Ecto neural progenitor cell (in vitro differentiated cells): ENCODE data around the gene ENPP3.

ENCODE experiments used
- DNase-seq: peaks from one replicate; pipeline ENCODE4 v3.0.0-alpha.2; 2018; ENCODE audit warnings: low spot score

The ENPP3 gene

GRCh38 chr6:131636880-131637792 lies at the start of gene ENPP3:
TSS of gene ENPP3 (plus strand) at chr6:131637302. CDS start at chr6:131637385, 83 bp downstream.
- no peak for DNase-seq

GRCh38 chr6:131587909-131588308 lies 49.2 kb upstream of the ENPP3 start:
- no peak for DNase-seq

- no peak for DNase-seq
Observed at GRCh38 chr6:131588643-131589042, 48.5 kb upstream of the ENPP3 start.

GRCh38 chr6:131592935-131593334 lies 44.2 kb upstream of the ENPP3 start:
- no peak for DNase-seq

- DNase-seq = no peak
Observed at GRCh38 chr6:131594074-131594473, 43.0 kb upstream of the ENPP3 start.

GRCh38 chr6:131597446-131597845 lies 39.7 kb upstream of the ENPP3 start:
- DNase-seq = no peak

- DNase-seq = no peak
Observed at GRCh38 chr6:131600716-131601115, 36.4 kb upstream of the ENPP3 start.

GRCh38 chr6:131602781-131603312 lies 34.3 kb upstream of the ENPP3 start:
- no peak for DNase-seq

GRCh38 chr6:131613296-131613925 lies 23.7 kb upstream of the ENPP3 start:
- no peak for DNase-seq

- DNase-seq = no peak
Observed at GRCh38 chr6:131615275-131615674, 21.8 kb upstream of the ENPP3 start.

- DNase-seq = peak; percentile 98
Observed at GRCh38 chr6:131627724-131628682, 9.1 kb upstream of the ENPP3 start, which contains the start of gene MED23. TSS of gene MED23 (minus strand) at chr6:131628242. CDS start at chr6:131628049, 193 bp downstream.

- no peak for DNase-seq
Observed at GRCh38 chr6:131628726-131629125, 8.4 kb upstream of the ENPP3 start.

- DNase-seq = no peak
Observed at GRCh38 chr6:131629651-131630050, 7.5 kb upstream of the ENPP3 start.

GRCh38 chr6:131631625-131632289 lies 5.3 kb upstream of the ENPP3 start:
- DNase-seq = no peak

GRCh38 chr6:131635384-131636340 lies 1.4 kb upstream of the ENPP3 start:
- DNase-seq = no peak

- no peak for DNase-seq
Observed at GRCh38 chr6:131638013-131638412, 911 bp downstream of the ENPP3 start.

- no peak for DNase-seq
Observed at GRCh38 chr6:131640100-131640499, 3.0 kb downstream of the ENPP3 start.

GRCh38 chr6:131640576-131640975 lies 3.5 kb downstream of the ENPP3 start:
- no peak for DNase-seq

- DNase-seq = no peak
Observed at GRCh38 chr6:131641554-131641953, 4.5 kb downstream of the ENPP3 start.

- DNase-seq = no peak
Observed at GRCh38 chr6:131642565-131642964, 5.5 kb downstream of the ENPP3 start.
